Vagina (tissue), 2 donors: ENCODE data around the gene MPPED2. TPM values are rescaled to one million over a fixed set of nuclear protein-coding genes. Genes with fewer than 3 reads are reported as not detected.

ENCODE experiments used
- DNase-seq, 2 donors: peaks; one replicate each; pipeline ENCODE4 v3.0.0-alpha.2; 2017; ENCODE audit errors: extremely low spot score in 2 of 2
- H3K27ac ChIP-seq: fragments of 200-600 bp; sonication (generic); one replicate; pipeline ENCODE4 v1.5.1; 2019
- H3K27me3 ChIP-seq: fragments of 200-600 bp; sonication (generic); one replicate; pipeline ENCODE4 v1.5.1; 2019
- H3K36me3 ChIP-seq, 2 donors: fragments of 200-600 bp; sonication (generic); one replicate each; pipeline ENCODE4 v1.5.1; 2017 to 2019
- H3K4me1 ChIP-seq: fragments of 200-600 bp; sonication (generic); one replicate; pipeline ENCODE4 v1.5.1; 2019
- H3K4me3 ChIP-seq, 2 donors: fragments of 200-600 bp; sonication (generic); 1 replicate in 1 of 2; 2 replicates in 1 of 2; pipeline ENCODE4 v1.5.1; 2016 to 2019
- H3K9me3 ChIP-seq: fragments of 200-600 bp; sonication (generic); one replicate; pipeline ENCODE4 v1.5.1; 2019
- CTCF ChIP-seq, 3 experiments: fragments of 450-650 bp in 2 of 3; fragments of 200-600 bp in 1 of 3; sonication (generic) in 1 of 3; IDR thresholded peaks; one replicate each; pipeline ENCODE4 v1.5.1; 2017 to 2019; ENCODE audit warnings: antibody characterized with exemption in 3 of 3, mild to moderate bottlenecking in 2 of 3, moderate library complexity in 2 of 3
- POLR2A ChIP-seq, 2 donors: fragments of 450-650 bp; IDR thresholded peaks; one replicate each; pipeline ENCODE4 v1.6.1; 2017; ENCODE audit warnings: antibody characterized with exemption in 2 of 2, mild to moderate bottlenecking in 2 of 2, moderate library complexity in 2 of 2
- POLR2AphosphoS5 ChIP-seq, 2 donors: sonication (generic); formaldehyde crosslinking; IDR thresholded peaks; one replicate each; pipeline ENCODE4 v1.9.0; 2017; ENCODE audit warnings: antibody characterized with exemption in 2 of 2, mild to moderate bottlenecking in 2 of 2, low read depth in 1 of 2; ENCODE audit not compliant: insufficient read depth in 1 of 2
- intact Hi-C: fragments of 100-400 bp; cut with DNase I; formaldehyde crosslinking; loops from one replicate; pipeline ENCODE4 v1.15.1; 2023
- total RNA-seq: library from RNA; depleted of rRNA; stranded (reverse); fragments of >200 nt; gene quantifications from one replicate; pipeline ENCODE4 v1.2.3, GENCODE V29; 2016

MPPED2 gene
- total RNA-seq, 1 donor from 2014 or later: 4.4 TPM

GRCh38 chr11:30567120-30567519 is 19.0 kb downstream of the MPPED2 start:
- H3K4me3 ChIP-seq: no peak overlapping the region
- TF ChIP-seq POLR2A (IDR thresholded peaks at IDR 0.05): no peak
- no peak for TF ChIP-seq CTCF (IDR thresholded peaks at IDR 0.05)
- TF ChIP-seq POLR2AphosphoS5 (IDR thresholded peaks at IDR 0.05; ENCODE audit: insufficient read depth in 1 of 2, low read depth in 1 of 2): no peak
- no peaks in the 10 kb centered on the region for H3K36me3 ChIP-seq
- no peak overlapping the region for H3K27ac ChIP-seq
- intact Hi-C loops: no loop called here
- H3K9me3 ChIP-seq: no peaks in the 10 kb centered on the region
- H3K4me1 ChIP-seq: no peaks in the 10 kb centered on the region
- DNase-seq: no peak
- H3K27me3 ChIP-seq: no peaks in the 10 kb centered on the region

GRCh38 chr11:30566482-30566881 is 19.7 kb downstream of the MPPED2 start:
- Histone ChIP-seq H3K4me1 (no peaks in the 10 kb centered on the region), H3K9me3 (no peaks in the 10 kb centered on the region), H3K27me3 (no peaks in the 10 kb centered on the region), H3K36me3 (no peaks in the 10 kb centered on the region), H3K27ac (no peak overlapping the region), H3K4me3 (no peak overlapping the region)
- TF ChIP-seq POLR2AphosphoS5 (IDR thresholded peaks at IDR 0.05; ENCODE audit: insufficient read depth in 1 of 2, low read depth in 1 of 2): no peak
- DNase-seq: no peak
- intact Hi-C loops: no loop called here

- DNase-seq: no peak
- Histone ChIP-seq H3K27me3 (no peaks in the 10 kb centered on the region), H3K4me1 (no peaks in the 10 kb centered on the region), H3K4me3 (no peak overlapping the region), H3K9me3 (no peaks in the 10 kb centered on the region), H3K36me3 (no peaks in the 10 kb centered on the region), H3K27ac (no peak overlapping the region)
- no peak for TF ChIP-seq POLR2A (IDR thresholded peaks at IDR 0.05)
- no peak for TF ChIP-seq POLR2AphosphoS5 (IDR thresholded peaks at IDR 0.05; ENCODE audit: insufficient read depth in 1 of 2, low read depth in 1 of 2)
- no peak for TF ChIP-seq CTCF (IDR thresholded peaks at IDR 0.05)
- intact Hi-C loops: no loop called here
Observed at GRCh38 chr11:30565027-30565426, 21.1 kb downstream of the MPPED2 start.

- intact Hi-C loops: no loop called here
- TF ChIP-seq POLR2A (IDR thresholded peaks at IDR 0.05): no peak
- TF ChIP-seq CTCF (IDR thresholded peaks at IDR 0.05): no peak
- no peak for TF ChIP-seq POLR2AphosphoS5 (IDR thresholded peaks at IDR 0.05; ENCODE audit: insufficient read depth in 1 of 2, low read depth in 1 of 2)
- H3K4me3 ChIP-seq: no peak overlapping the region
- no peaks in the 10 kb centered on the region for H3K27me3 ChIP-seq
- no peak for DNase-seq
- no peaks in the 10 kb centered on the region for H3K9me3 ChIP-seq
- H3K27ac ChIP-seq: no peak overlapping the region
- no peaks in the 10 kb centered on the region for H3K4me1 ChIP-seq
- H3K36me3 ChIP-seq: no peaks in the 10 kb centered on the region
Observed at GRCh38 chr11:30561691-30562415, 24.3 kb downstream of the MPPED2 start.

GRCh38 chr11:30560206-30561106 is 25.7 kb downstream of the MPPED2 start:
- DNase-seq: no peak
- Histone ChIP-seq H3K4me3 (peak overlapping the region in 1 of 2 donors; percentile 17), H3K27ac (no peak overlapping the region), H3K27me3 (no peaks in the 10 kb centered on the region), H3K4me1 (no peaks in the 10 kb centered on the region), H3K36me3 (no peaks in the 10 kb centered on the region), H3K9me3 (no peaks in the 10 kb centered on the region)
- intact Hi-C loops: no loop called here
- TF ChIP-seq POLR2A (IDR thresholded peaks at IDR 0.05) (no peak), POLR2AphosphoS5 (IDR thresholded peaks at IDR 0.05; ENCODE audit: insufficient read depth in 1 of 2, low read depth in 1 of 2) (no peak), CTCF (IDR thresholded peaks at IDR 0.05) (no peak)
